GM12878 (cell line): ENCODE data around the gene DVL2. TPM values are rescaled to one million over a fixed set of nuclear protein-coding genes. Genes with fewer than 3 reads are reported as not detected.

Experiments
- ATAC-seq: fragments of 200-7000 bp; cut with Tn5 transposase; 3 replicates; pipeline ENCODE4 v1.9.1; 2020; ENCODE audit warnings: mild to moderate bottlenecking, moderate library complexity
- BruUV-seq: library from RNA; stranded (reverse); fragments of 400-500 nt; replicated peaks from 2 replicates; lab custom pipeline; 2021; lab: Mats Ljungman, UMichigan
- CTCF ChIA-PET: fragments of 300-600 bp; sonication (Branson Sonifier 250); formaldehyde crosslinking; extraction: SDS; loops from one replicate; lab custom pipeline; 2021; ENCODE audit warnings: inconsistent platforms; lab: Yijun Ruan, JAX
- POLR2A ChIA-PET: fragments of 350-600 bp; formaldehyde crosslinking; extraction: SDS; loops from one replicate; lab custom pipeline; 2021; ENCODE audit warnings: inconsistent platforms; lab: Charles Lee
- RAD21 ChIA-PET: fragments of 300-600 bp; sonication (Branson Sonifier 250); formaldehyde crosslinking; loops from one replicate; lab custom pipeline; 2023; ENCODE audit warnings: antibody characterized with exemption; ENCODE audit not compliant: unreplicated experiment; lab: Charles Lee
- SMC1A ChIA-PET: fragments of 300-600 bp; sonication (Branson Sonifier 250); formaldehyde crosslinking; loops from one replicate; lab custom pipeline; 2023; ENCODE audit not compliant: unreplicated experiment, uncharacterized antibody; lab: Charles Lee
- DNase-seq: peaks from one replicate; pipeline ENCODE4 v3.0.0-alpha.2; 2011; ENCODE audit warnings: low read depth, low spot score
- FAIRE-seq: peaks from 3 replicates; lab custom pipeline; 2011; peaks lifted over from hg19 to GRCh38; lab: Jason Lieb, UNC
- H2AFZ ChIP-seq: 2 replicates; pipeline ENCODE4 v1.6.0; 2011; ENCODE audit warnings: low read depth, low read length, control low read depth; ENCODE audit not compliant: control insufficient read depth
- H3K27ac ChIP-seq: 2 replicates; pipeline ENCODE4 v1.5.1; 2011; ENCODE audit warnings: control low read depth; ENCODE audit not compliant: control insufficient read depth, insufficient read depth
- H3K27me3 ChIP-seq, 2 experiments: replicated peaks in 1 of 2; 2 replicates each; pipeline versions ENCODE4 v1.6.0 to v1.6.1; 2011; ENCODE audit warnings: low read length in 1 of 2; ENCODE audit not compliant: control insufficient read depth in 2 of 2, insufficient read depth in 2 of 2
- H3K36me3 ChIP-seq, 2 experiments: 2 replicates each; pipeline ENCODE4 v1.5.1; 2011; ENCODE audit warnings: low read length in 1 of 2; ENCODE audit not compliant: control insufficient read depth in 2 of 2, insufficient read depth in 2 of 2
- H3K4me1 ChIP-seq: 2 replicates; pipeline ENCODE4 v1.6.1; 2011; ENCODE audit warnings: mild to moderate bottlenecking, low read length, moderate library complexity, mixed read lengths; ENCODE audit not compliant: control insufficient read depth, insufficient read depth
- H3K4me2 ChIP-seq: 2 replicates; pipeline ENCODE4 v1.6.0; 2011; ENCODE audit warnings: control low read depth; ENCODE audit not compliant: control insufficient read depth, insufficient read depth
- H3K4me3 ChIP-seq: fragments of 200-600 bp; sonication (generic); 2 replicates; pipeline ENCODE4 v1.5.1; 2016
- H3K79me2 ChIP-seq: 2 replicates; pipeline ENCODE4 v1.6.0; 2011; ENCODE audit warnings: low read length; ENCODE audit not compliant: control insufficient read depth, insufficient read depth
- H3K9ac ChIP-seq: 2 replicates; pipeline ENCODE4 v1.8.0; 2011; ENCODE audit warnings: low read length, control low read depth, mixed read lengths; ENCODE audit not compliant: control insufficient read depth, insufficient read depth
- H3K9me3 ChIP-seq: replicated peaks from 3 replicates; pipeline ENCODE4 v1.5.1; 2011; ENCODE audit warnings: mild to moderate bottlenecking, low read length; ENCODE audit not compliant: control insufficient read depth, insufficient read depth
- H4K20me1 ChIP-seq: 2 replicates; pipeline ENCODE4 v1.6.0; 2011; ENCODE audit not compliant: control insufficient read depth, insufficient read depth
- BHLHE40 ChIP-seq, 2 experiments: fragments of 450-650 bp in 1 of 2; IDR thresholded peaks; 2 replicates each; pipeline ENCODE4 v1.6.1; 2011 to 2017; ENCODE audit warnings: low read depth in 2 of 2, borderline replicate concordance in 1 of 2, improper control_type of control experiment in 1 of 2, low read length in 1 of 2, mild to moderate bottlenecking in 1 of 2
- BMI1 ChIP-seq: fragments of 450-650 bp; IDR thresholded peaks from 2 replicates; pipeline ENCODE4 v1.6.1; 2016; ENCODE audit warnings: mild to moderate bottlenecking, moderate library complexity, borderline replicate concordance
- BRCA1 ChIP-seq: IDR thresholded peaks from 2 replicates; pipeline ENCODE4 v1.6.1; 2011; ENCODE audit warnings: low read depth, low read length, improper control_type of control experiment
- CTCF ChIP-seq, 3 experiments: IDR thresholded peaks in 2 of 3; conservative IDR thresholded peaks in 1 of 3; 2 replicates each; pipeline ENCODE4 v1.5.1; 2011; ENCODE audit warnings: low read depth in 3 of 3, low read length in 3 of 3, mild to moderate bottlenecking in 3 of 3, control low read depth in 2 of 3, moderate library complexity in 2 of 3, inconsistent platforms in 1 of 3, mixed read lengths in 1 of 3; ENCODE audit not compliant: control insufficient read depth in 2 of 3, insufficient read depth in 1 of 3; ENCODE audit errors: extremely low read depth in 1 of 3
- NR2C1 ChIP-seq: fragments of 450-650 bp; IDR thresholded peaks from 2 replicates; pipeline ENCODE4 v1.6.1; 2017; ENCODE audit warnings: antibody characterized with exemption, mild to moderate bottlenecking, moderate library complexity
- NR2C2 ChIP-seq: IDR thresholded peaks from 2 replicates; pipeline ENCODE4 v1.6.1; 2011; ENCODE audit warnings: borderline replicate concordance, low read depth; ENCODE audit not compliant: control insufficient read depth, insufficient read length
- POLR2A ChIP-seq: IDR thresholded peaks from 2 replicates; pipeline ENCODE4 v1.6.1; 2011; ENCODE audit warnings: low read depth, mild to moderate bottlenecking, low read length
- RAD51 ChIP-seq: fragments of 450-650 bp; IDR thresholded peaks from 2 replicates; pipeline ENCODE4 v1.6.1; 2016; ENCODE audit warnings: moderate library complexity, mild to moderate bottlenecking, inconsistent platforms
- RB1 ChIP-seq: fragments of 450-650 bp; formaldehyde crosslinking; IDR thresholded peaks from 2 replicates; pipeline ENCODE4 v1.6.1; 2017; ENCODE audit warnings: mild to moderate bottlenecking, borderline replicate concordance
- SP1 ChIP-seq: IDR thresholded peaks from one replicate; pipeline ENCODE4 v1.6.1; 2011; ENCODE audit warnings: low read depth, low read length
- SRF ChIP-seq, 2 experiments: IDR thresholded peaks; 2 replicates each; pipeline ENCODE4 v1.6.1; 2011; ENCODE audit warnings: low read depth in 2 of 2, low read length in 2 of 2, mild to moderate bottlenecking in 1 of 2, moderate library complexity in 1 of 2
- YY1 ChIP-seq: IDR thresholded peaks from 2 replicates; pipeline ENCODE4 v1.6.1; 2011; ENCODE audit warnings: low read depth, mild to moderate bottlenecking, low read length
- ZNF217 ChIP-seq: fragments of 450-650 bp; IDR thresholded peaks from 2 replicates; pipeline ENCODE4 v1.6.1; 2017; ENCODE audit warnings: antibody characterized with exemption, mild to moderate bottlenecking
- ZNF687 ChIP-seq: fragments of 450-650 bp; IDR thresholded peaks from 2 replicates; pipeline ENCODE4 v1.6.1; 2017; ENCODE audit warnings: mild to moderate bottlenecking, moderate library complexity
- WGBS: methylation state at CpG from one replicate; pipeline ENCODE4 v1.1.6; 2016; ENCODE audit warnings: low lambda C conversion rate; ENCODE audit not compliant: insufficient replicate concordance, insufficient coverage; ENCODE audit errors: missing lambda C conversion rate; 5-methylcytosine and 5-hydroxymethylcytosine counted together
- in situ Hi-C: fragments of 300-500 bp; cut with MboI; formaldehyde crosslinking; loops from 9 replicates; pipeline ENCODE4 v1.14.3; 2018; ENCODE audit warnings: mixed read lengths
- intact Hi-C: fragments of 100-400 bp; cut with micrococcal nuclease; formaldehyde crosslinking; loops from one replicate; pipeline ENCODE4 v1.14.2; 2022; ENCODE audit not compliant: unreplicated experiment
- polyA plus RNA-seq, 11 experiments: library from polyadenylated mRNA; depleted of rRNA in 4 of 11; unstranded in 6 of 11; stranded (reverse) in 5 of 11; fragments of >200 nt; fragmentation: Nextera tagmentation in 4 of 11; fragmentation: Illumina TruSeq in 1 of 11; extraction: Ambion mirVana in 4 of 11; extraction: Trizol in 1 of 11; gene quantifications; 1 replicate in 1 of 11; 2 replicates in 10 of 11; pipeline versions ENCODE4 v1.2.1 to v1.2.3, GENCODE V29; 2011 to 2016; ENCODE audit warnings: inconsistent platforms in 2 of 11, missing spikeins in 2 of 11, low read depth in 1 of 11
- total RNA-seq, 4 experiments: library from RNA; depleted of rRNA in 3 of 4; stranded (reverse); fragments of >200 nt in 3 of 4; fragmentation: Illumina TruSeq in 1 of 4; extraction: Trizol in 1 of 4; gene quantifications; 2 replicates each; pipeline versions ENCODE4 v1.2.1 to v1.2.3, GENCODE V29; 2013 to 2021
- TF ChIP-seq, protein P1 (sequence below): IDR thresholded peaks from 2 replicates; pipeline ENCODE4 v1.6.1; 2011; ENCODE audit warnings: borderline replicate concordance, low read depth, mild to moderate bottlenecking, moderate library complexity, mixed read lengths, low read length; ENCODE audit not compliant: insufficient read depth; ENCODE audit errors: extremely low read length

The DVL2 gene
- total and polyA plus RNA-seq, 10 of the 15 experiments (the other 5 are each of a cell fraction or from before 2014, with no cell fraction given): 0.97 to 44.8 (median 23.2) TPM

- in situ Hi-C loops: no loop called here
- peak within 1 kb of the TSS; percentile 73 for H2AFZ ChIP-seq
- peak within 1 kb of the TSS; percentile 93 for H3K9ac ChIP-seq
- SMC1A ChIA-PET: interaction anchor here (1.0 to 4.3 kb wide), 6 partner anchors 8 to 343 kb away, joined by 3 to 34 read pairs (median 4); partner anchors contain the start of genes ACADVL, ACAP1, CTDNEP1 and DLG4
- no peaks in the 10 kb centered on the region for H3K9me3 ChIP-seq
- peaks cover 16% of the 10 kb centered on the region for H3K4me1 ChIP-seq
- H3K79me2 ChIP-seq: peaks cover 45% of the 10 kb centered on the region
- peaks cover 10 to 18% of the 10 kb centered on the region in 2 experiments; a peak in 3 of 4 replicates for H3K36me3 ChIP-seq
- peak within 1 kb of the TSS; percentile 94 for H3K4me2 ChIP-seq
- peak within 1 kb of the TSS; percentile 83 for H3K4me3 ChIP-seq
- POLR2A ChIA-PET: interaction anchor here (0.5 to 7.3 kb wide), 12 partner anchors 8 to 203 kb away, joined by 3 to 99 read pairs (median 4); partner anchors contain the start of genes ACADVL, CTDNEP1, DLG4 and DVL2
- intact Hi-C loops: loop anchor here (1.0 to 5.0 kb wide), 2 partner anchors 8 to 65 kb away; partner anchors contain the start of gene EIF5A
- peak within 1 kb of the TSS; percentile 67 for H3K27ac ChIP-seq
- RAD21 ChIA-PET: interaction anchor here (1.0 to 6.3 kb wide), 7 partner anchors 7 to 109 kb away, joined by 3 to 51 read pairs (median 7); partner anchors contain the start of genes ACADVL, ACAP1, CTDNEP1 and DLG4
- no peaks in the 10 kb centered on the region for H4K20me1 ChIP-seq
- CTCF ChIA-PET: interaction anchor here (0.7 to 6.0 kb wide), 8 partner anchors 8 to 196 kb away, joined by 3 to 70 read pairs (median 4); partner anchors contain the start of genes ACADVL and DLG4
- ATAC-seq (peak; percentile 39), FAIRE-seq (no peak), DNase-seq (peak; percentile 60)
- 1% methylated on average over 61 of the region's 62 CpGs for WGBS
- no peaks in the 10 kb centered on the region for H3K27me3 ChIP-seq
- no TSS peak for BruUV-seq
- TF ChIP-seq YY1 (peak; percentile 49; the same call in 1 of the 2 replicates), ZNF687 (0 out of 2 replicates have a peak, but pooled peaks have one; percentile 35), SRF (IDR thresholded peaks at IDR 0.05; ENCODE audit: low read depth in 2 of 2, low read length in 2 of 2) (no peak), RB1 (no peak), BMI1 (no peak), NR2C2 (no peak), BRCA1 (no peak), POLR2A (peak; percentile 53), RAD51 (no peak), CTCF (IDR thresholded peaks at IDR 0.05 in 2 of 3, conservative IDR thresholded peaks at IDR 0.05 in 1 of 3; ENCODE audit: control insufficient read depth in 2 of 3, extremely low read depth in 1 of 3, insufficient read depth in 1 of 3, low read depth in 3 of 3, low read length in 3 of 3) (no peak), BHLHE40 (IDR thresholded peaks at IDR 0.05; ENCODE audit: borderline replicate concordance in 1 of 2, low read depth in 2 of 2, low read length in 1 of 2) (peak; percentile 53 to 72; a peak in 3 of 4 replicates), SP1 (peak; percentile 36), ZNF217 (peak; percentile 97), NR2C1 (no peak)
- TF ChIP-seq, protein P1, sequence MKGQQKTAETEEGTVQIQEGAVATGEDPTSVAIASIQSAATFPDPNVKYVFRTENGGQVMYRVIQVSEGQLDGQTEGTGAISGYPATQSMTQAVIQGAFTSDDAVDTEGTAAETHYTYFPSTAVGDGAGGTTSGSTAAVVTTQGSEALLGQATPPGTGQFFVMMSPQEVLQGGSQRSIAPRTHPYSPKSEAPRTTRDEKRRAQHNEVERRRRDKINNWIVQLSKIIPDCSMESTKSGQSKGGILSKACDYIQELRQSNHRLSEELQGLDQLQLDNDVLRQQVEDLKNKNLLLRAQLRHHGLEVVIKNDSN: no peak
These were observed 7.7 kb upstream of the DVL2 start, which contains the start of gene GABARAP for GRCh38 chr17:7241783-7242716. Gene GABARAP, minus strand, starts transcription at chr17:7242449. Its CDS starts 119 bp downstream, at chr17:7242330.
